IPS-20b (cell line): ENCODE results near the gene DEPP1.
"Not testable (repeated sequence)": the region's sequence is repeated elsewhere in the genome, so short reads cannot be mapped to it uniquely, and the experiment has no call there.

Experiments used
- H3K27ac ChIP-seq: one replicate; pipeline ENCODE4 v1.5.1; 2013; ENCODE audit warnings: low read length
- H3K27me3 ChIP-seq: 2 replicates; pipeline ENCODE4 v1.6.1; 2013; ENCODE audit warnings: mild to moderate bottlenecking, low read length, inconsistent platforms; ENCODE audit not compliant: insufficient read depth
- H3K36me3 ChIP-seq: 2 replicates; pipeline ENCODE4 v1.6.1; 2013; ENCODE audit warnings: low read depth, mild to moderate bottlenecking, inconsistent platforms, low read length, moderate library complexity; ENCODE audit not compliant: insufficient read depth
- H3K4me1 ChIP-seq: 2 replicates; pipeline ENCODE4 v1.6.1; 2013; ENCODE audit warnings: mild to moderate bottlenecking, control low read depth, inconsistent platforms, low read length, moderate library complexity; ENCODE audit not compliant: insufficient read depth
- H3K4me3 ChIP-seq: 2 replicates; pipeline ENCODE4 v1.5.1; 2013; ENCODE audit warnings: mild to moderate bottlenecking, low read length, inconsistent platforms
- H3K9ac ChIP-seq: 2 replicates; pipeline ENCODE4 v1.6.1; 2013; ENCODE audit warnings: low read depth, mild to moderate bottlenecking, inconsistent platforms, low read length, moderate library complexity
- H3K9me3 ChIP-seq: 2 replicates; pipeline ENCODE4 v1.6.1; 2013; ENCODE audit warnings: mild to moderate bottlenecking, low read depth, low read length, inconsistent platforms; ENCODE audit not compliant: insufficient read depth

Gene DEPP1, protein sequence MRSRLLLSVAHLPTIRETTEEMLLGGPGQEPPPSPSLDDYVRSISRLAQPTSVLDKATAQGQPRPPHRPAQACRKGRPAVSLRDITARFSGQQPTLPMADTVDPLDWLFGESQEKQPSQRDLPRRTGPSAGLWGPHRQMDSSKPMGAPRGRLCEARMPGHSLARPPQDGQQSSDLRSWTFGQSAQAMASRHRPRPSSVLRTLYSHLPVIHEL

DNA sequence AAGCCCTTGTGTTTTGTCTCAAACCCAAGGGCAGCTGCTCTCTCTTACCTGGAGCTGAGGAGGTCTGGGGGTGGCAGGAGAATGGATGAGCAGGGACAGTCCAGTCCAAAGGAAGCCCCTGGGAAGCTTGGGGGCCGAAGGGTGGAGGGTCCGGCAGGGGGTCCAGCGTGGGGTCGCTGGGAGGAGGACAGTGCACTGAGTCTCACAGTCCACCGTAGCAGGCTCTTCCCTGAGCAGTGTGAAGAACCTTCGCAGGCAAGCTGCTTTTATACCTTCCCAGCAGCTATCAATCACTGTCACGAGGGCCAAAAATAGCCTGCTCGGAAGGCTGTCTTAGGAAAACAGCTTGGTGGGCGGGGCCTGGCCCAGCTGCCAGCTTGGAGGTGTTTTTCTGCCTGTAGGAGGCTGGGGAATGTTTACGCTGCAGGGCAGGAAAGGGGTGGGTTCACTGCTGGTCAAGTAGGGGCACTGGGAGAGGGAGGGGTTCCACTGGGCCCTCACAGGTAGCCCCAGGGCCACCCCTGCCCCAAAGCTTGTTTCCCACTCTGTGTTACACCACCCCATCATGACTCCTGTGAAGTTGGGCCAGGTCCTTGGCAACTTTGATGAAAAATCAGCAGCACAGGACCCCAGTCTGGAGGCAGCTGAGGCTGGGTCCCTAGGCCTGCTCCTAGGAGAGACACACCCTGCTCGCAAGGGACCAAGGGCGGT is at the start of gene DEPP1:
TSS of gene DEPP1 (minus strand) at position 240 of the 711 bp plus-strand sequence. CDS start 779 bp downstream, outside the sequence.
- Histone ChIP-seq H3K9ac (peak within 1 kb of the TSS; percentile 46; the same call in 1 of the 2 replicates), H3K27ac (peak within 1 kb of the TSS; percentile 53), H3K9me3 (no peaks in the 10 kb centered on the region), H3K4me1 (peaks cover 36% of the 10 kb centered on the region; the same call in 1 of the 2 replicates), H3K27me3 (peaks cover 8% of the 10 kb centered on the region), H3K36me3 (no peaks in the 10 kb centered on the region), H3K4me3 (peak within 1 kb of the TSS; percentile 40)

DNA sequence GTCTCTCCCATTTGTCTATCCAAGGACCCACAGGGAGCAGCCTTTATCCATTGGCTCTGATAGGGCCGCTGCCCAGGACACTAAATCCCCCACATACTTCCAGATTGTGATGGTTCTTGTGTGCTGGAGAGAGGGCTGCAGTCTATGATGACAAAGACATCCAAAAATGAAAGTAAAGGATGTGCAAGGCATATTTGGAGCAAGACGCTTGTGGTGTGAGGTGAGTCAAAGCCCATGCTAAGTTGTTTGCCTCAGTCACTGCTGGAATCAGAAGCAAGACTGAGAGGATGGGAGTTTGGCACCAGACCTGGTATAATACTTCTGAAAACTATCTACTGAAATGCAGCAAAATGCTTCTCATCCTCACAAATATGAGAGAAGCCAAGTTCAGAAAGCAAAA is 44.8 kb upstream of the DEPP1 start:
- H3K4me1 ChIP-seq: no peaks in the 10 kb centered on the region
- no peak overlapping the region for H3K27ac ChIP-seq
- no peak overlapping the region for H3K9ac ChIP-seq
- H3K36me3 ChIP-seq: no peaks in the 10 kb centered on the region
- no peak overlapping the region for H3K4me3 ChIP-seq
- H3K27me3 ChIP-seq: no peaks in the 10 kb centered on the region
- H3K9me3 ChIP-seq: no peaks in the 10 kb centered on the region

DNA sequence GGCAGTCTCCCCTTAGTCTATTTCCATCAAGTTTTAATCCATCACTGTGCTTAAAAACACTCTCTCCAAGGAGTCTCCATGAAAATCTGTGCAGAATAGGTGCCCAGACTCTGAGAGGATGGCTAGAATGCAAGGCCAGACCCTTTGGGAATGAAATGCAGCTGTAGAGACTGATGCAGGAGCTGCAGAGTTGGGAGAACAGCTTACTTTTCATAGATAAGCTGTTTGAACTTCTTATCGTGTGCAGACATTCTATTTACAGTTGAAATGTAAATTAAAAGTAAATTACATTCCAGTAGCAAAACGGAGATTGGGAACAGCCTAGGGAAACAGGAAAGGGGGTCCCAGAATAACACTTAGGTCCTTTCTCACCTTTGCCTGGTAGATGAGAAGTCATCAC is 37.0 kb upstream of the DEPP1 start:
- no peaks in the 10 kb centered on the region for H3K36me3 ChIP-seq
- no peaks in the 10 kb centered on the region for H3K4me1 ChIP-seq
- no peaks in the 10 kb centered on the region for H3K27me3 ChIP-seq
- peaks cover 5% of the 10 kb centered on the region; the same call in 1 of the 2 replicates for H3K9me3 ChIP-seq
- H3K27ac ChIP-seq: no peak overlapping the region
- H3K9ac ChIP-seq: no peak overlapping the region
- no peak overlapping the region for H3K4me3 ChIP-seq

DNA sequence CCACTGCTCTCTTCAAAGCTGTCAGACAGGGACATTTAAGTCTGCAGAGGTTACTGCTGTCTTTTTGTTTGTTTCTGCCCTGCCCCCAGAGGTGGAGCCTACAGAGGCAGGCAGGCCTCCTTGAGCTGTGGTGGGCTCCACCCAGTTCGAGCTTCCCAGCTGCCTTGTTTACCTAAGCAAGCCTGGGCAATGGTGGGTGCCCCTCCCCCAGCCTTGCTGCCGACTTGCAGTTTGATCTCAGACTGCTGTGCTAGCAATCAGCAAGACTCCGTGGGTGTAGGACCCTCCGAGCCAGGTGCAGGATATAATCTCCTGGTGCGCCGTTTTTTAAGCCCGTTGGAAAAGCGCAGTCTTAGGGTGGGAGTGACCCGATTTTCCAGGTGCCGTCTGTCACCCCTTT is 35.9 kb upstream of the DEPP1 start:
- H3K36me3 ChIP-seq, H3K9ac ChIP-seq, H3K9me3 ChIP-seq, H3K4me1 ChIP-seq, H3K4me3 ChIP-seq, H3K27ac ChIP-seq, H3K27me3 ChIP-seq: not testable (repeated sequence)

DNA sequence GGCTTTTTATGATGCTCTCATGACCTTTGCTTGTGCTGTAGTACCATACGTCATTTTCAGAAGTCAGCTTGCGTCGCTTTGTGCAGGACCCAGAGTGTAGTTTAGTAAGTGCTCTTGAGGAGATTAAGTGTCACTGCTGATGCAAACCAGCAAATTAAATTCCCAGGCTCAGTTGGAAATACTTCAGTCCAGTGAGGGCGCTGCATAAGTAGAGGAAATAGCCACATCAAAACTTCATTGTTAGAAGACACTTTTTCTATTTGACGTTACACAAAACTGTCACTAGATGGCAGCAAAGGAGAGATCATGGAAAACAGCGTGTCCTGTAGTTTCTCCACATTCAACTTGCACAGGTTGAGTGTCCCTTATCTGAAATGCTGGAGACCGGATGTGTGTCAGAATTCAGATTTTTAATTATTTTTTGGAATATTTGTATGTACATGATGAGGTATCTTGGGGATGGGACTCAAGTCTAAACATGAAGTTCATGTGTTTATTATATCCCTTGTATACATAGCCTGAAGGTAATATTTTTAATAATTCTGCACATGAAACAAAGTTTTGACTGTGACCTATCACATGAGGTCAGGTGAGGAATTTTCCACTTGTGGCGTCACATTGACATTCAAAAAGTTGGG is 30.0 kb upstream of the DEPP1 start:
- H3K4me1 ChIP-seq: no peaks in the 10 kb centered on the region; the same call in 1 of the 2 replicates
- no peak overlapping the region for H3K27ac ChIP-seq
- no peaks in the 10 kb centered on the region for H3K27me3 ChIP-seq
- H3K36me3 ChIP-seq: peaks cover 19% of the 10 kb centered on the region
- no peak overlapping the region for H3K4me3 ChIP-seq
- no peak overlapping the region for H3K9ac ChIP-seq
- H3K9me3 ChIP-seq: no peaks in the 10 kb centered on the region

DNA sequence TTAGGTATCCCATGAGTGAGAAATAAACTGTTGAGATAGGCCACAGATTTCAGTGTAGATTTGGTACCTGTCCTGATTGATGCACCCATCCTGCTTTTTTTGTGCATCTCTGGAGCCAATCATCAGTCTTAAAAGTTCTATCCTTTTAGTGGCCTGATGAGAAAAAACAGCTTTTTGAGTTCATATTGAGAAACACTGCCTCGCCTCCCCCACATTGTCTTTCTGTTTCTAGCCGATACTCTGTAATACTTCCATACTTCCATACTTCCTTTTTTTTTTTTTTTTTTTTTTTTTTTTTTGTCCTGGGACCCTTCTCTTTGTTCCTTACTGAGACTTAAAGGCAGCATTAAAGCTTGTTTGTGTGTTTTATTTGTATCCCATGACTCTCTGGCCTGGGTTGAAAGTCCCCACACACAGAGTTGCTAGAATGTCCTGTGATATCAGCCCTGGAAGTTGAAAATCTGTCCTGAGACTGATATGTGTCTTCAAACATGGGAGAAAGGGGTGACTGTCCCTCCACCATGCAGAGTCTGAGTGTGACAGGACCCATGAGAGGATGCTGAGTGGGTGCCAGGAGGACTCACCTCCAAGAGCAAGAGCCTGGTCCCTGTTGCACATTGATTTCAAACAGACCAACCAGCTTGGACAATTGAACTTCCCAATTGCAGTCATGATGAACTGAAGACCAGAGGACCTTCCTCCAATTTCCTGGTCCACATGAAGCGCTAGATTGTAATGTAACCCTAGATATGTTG is 27.8 kb upstream of the DEPP1 start:
- Histone ChIP-seq H3K27me3 (no peaks in the 10 kb centered on the region), H3K4me1 (peaks cover 7% of the 10 kb centered on the region; the same call in 1 of the 2 replicates), H3K9me3 (no peaks in the 10 kb centered on the region), H3K36me3 (peaks cover 26% of the 10 kb centered on the region), H3K27ac (no peak overlapping the region), H3K4me3 (no peak overlapping the region), H3K9ac (no peak overlapping the region)

DNA sequence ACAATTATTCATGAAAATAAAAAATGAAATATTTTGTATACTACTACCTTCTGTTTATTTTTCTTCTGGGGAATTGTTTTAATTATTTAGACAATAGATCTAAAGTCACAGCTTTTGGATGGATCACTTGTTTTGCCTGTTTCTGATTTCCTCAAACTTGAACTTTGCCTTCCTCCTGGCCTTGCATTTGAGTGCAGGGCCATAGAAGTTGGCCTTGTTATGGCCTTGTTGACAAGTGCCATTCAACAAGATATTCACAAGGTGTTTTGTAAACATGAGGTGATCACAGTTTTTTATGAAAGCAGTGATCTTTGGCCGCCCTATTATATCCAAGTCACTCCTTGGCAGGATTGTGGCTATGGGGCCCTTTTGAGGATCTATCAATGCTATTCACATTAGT is 26.7 kb upstream of the DEPP1 start:
- peaks cover 3% of the 10 kb centered on the region; the same call in 1 of the 2 replicates for H3K27me3 ChIP-seq
- H3K4me3 ChIP-seq: no peak overlapping the region
- H3K4me1 ChIP-seq: peaks cover 10% of the 10 kb centered on the region; the same call in 1 of the 2 replicates

DNA sequence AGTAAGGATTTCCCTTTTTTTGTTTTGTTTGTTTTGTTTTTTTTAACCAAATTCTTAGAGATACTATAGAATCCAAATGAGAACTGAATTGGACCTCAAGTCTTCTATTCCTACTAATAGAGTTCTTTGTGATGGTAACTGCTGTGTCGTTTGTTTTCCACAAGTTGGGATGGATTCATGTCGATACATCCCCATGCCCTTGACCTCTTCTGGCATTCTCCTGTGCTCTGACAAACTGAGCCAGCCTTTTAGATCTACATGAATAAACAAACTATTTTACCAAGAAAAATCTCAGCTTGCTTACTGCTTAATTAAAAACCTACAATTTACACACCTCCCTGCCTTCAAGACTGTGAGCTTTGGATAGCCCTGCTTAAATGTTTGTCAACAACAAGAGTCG is 26.1 kb upstream of the DEPP1 start:
- Histone ChIP-seq H3K4me1 (peaks cover 14% of the 10 kb centered on the region; the same call in 1 of the 2 replicates), H3K36me3 (peaks cover 26% of the 10 kb centered on the region), H3K4me3 (no peak overlapping the region), H3K27ac (no peak overlapping the region), H3K9ac (no peak overlapping the region), H3K27me3 (peaks cover 9% of the 10 kb centered on the region; the same call in 1 of the 2 replicates), H3K9me3 (no peaks in the 10 kb centered on the region)

More for the DNA sequence above, 26.7 kb upstream of the DEPP1 start:
- no peaks in the 10 kb centered on the region for H3K9me3 ChIP-seq
- H3K36me3 ChIP-seq: peaks cover 26% of the 10 kb centered on the region
- H3K27ac ChIP-seq: no peak overlapping the region
- no peak overlapping the region for H3K9ac ChIP-seq

DNA sequence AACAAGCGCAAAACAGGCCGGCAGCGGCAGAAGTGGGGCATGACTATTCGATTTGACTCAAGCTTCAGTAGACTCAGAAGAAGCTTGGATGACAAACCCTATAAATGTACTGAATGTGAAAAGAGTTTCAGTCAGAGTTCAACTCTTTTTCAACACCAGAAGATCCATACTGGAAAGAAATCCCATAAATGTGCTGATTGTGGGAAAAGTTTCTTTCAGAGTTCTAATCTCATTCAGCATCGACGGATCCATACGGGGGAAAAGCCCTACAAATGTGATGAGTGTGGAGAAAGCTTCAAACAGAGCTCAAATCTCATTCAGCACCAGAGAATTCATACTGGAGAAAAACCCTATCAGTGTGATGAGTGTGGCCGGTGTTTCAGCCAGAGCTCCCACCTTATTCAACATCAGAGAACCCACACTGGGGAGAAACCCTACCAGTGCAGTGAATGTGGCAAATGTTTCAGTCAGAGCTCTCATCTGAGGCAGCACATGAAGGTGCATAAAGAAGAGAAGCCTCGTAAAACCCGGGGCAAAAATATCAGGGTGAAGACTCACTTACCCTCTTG is 24.9 kb upstream of the DEPP1 start:
- H3K4me1 ChIP-seq: peaks cover 14% of the 10 kb centered on the region; the same call in 1 of the 2 replicates
- no peak overlapping the region for H3K27ac ChIP-seq
- H3K9ac ChIP-seq: no peak overlapping the region
- H3K4me3 ChIP-seq: no peak overlapping the region
- no peaks in the 10 kb centered on the region for H3K9me3 ChIP-seq
- peaks cover 9% of the 10 kb centered on the region; the same call in 1 of the 2 replicates for H3K27me3 ChIP-seq
- peaks cover 26% of the 10 kb centered on the region for H3K36me3 ChIP-seq

DNA sequence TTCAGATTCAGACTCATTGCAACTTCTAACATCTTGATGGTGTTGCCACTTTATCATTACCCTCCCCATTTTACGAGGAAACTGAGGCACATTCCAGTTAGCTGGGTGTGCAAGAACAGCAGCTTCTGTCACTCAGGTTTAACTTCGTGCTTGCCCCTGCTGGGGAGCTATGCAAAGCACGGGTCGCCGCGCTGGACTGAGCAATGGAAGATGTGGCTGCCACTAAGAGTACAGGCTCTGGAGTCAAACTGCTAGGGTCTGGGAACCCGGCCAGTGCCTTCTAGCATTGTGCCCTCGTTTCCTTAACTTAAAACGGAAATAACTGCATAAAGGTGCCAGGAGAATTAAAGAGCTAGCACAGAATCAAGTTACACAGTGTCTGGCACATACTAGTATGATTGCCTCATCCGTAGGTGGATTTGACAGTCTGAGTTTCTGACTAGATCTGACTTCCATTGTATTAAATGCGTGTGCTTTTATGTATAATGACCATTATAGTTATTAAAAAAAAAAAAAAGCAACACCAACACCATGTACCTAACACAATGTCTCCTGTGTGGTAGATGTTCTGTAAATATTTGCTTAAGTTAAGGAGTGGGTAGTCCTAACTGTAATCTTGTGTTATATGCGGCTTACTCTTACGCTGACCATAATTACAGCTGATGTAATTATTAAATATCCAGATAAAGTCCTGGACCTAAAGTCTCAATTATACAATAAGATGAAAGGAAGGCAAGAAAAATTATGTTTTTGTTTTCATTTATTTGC is 23.0 kb upstream of the DEPP1 start:
- Histone ChIP-seq H3K4me3 (peak overlapping the region; percentile 83), H3K36me3 (peaks cover 26% of the 10 kb centered on the region), H3K27me3 (peaks cover 9% of the 10 kb centered on the region; the same call in 1 of the 2 replicates), H3K9ac (peak overlapping the region; percentile 82; the same call in 1 of the 2 replicates), H3K4me1 (peaks cover 14% of the 10 kb centered on the region; the same call in 1 of the 2 replicates), H3K27ac (no peak overlapping the region), H3K9me3 (no peaks in the 10 kb centered on the region)
